Measurements from ENCODE around the gene STK24.
A peak's percentile ranks its signal among the peaks of the same experiment; 100 is the strongest.
"Not testable (repeated sequence)": the region's sequence is repeated elsewhere in the genome, so short reads cannot be mapped to it uniquely, and the experiment has no call there.

The STK24 gene

GRCh38 chr13:98434060-98434459, 142.8 kb downstream of the STK24 start:
- DNase-seq (ENCODE audit: low read depth) = no peak

- DNase-seq (ENCODE audit: low read depth) = no peak
Observed at GRCh38 chr13:98433654-98434053, 143.3 kb downstream of the STK24 start.

- no peak for DNase-seq (ENCODE audit: low read depth)
Observed at GRCh38 chr13:98432638-98433037, 144.3 kb downstream of the STK24 start.

DNA sequence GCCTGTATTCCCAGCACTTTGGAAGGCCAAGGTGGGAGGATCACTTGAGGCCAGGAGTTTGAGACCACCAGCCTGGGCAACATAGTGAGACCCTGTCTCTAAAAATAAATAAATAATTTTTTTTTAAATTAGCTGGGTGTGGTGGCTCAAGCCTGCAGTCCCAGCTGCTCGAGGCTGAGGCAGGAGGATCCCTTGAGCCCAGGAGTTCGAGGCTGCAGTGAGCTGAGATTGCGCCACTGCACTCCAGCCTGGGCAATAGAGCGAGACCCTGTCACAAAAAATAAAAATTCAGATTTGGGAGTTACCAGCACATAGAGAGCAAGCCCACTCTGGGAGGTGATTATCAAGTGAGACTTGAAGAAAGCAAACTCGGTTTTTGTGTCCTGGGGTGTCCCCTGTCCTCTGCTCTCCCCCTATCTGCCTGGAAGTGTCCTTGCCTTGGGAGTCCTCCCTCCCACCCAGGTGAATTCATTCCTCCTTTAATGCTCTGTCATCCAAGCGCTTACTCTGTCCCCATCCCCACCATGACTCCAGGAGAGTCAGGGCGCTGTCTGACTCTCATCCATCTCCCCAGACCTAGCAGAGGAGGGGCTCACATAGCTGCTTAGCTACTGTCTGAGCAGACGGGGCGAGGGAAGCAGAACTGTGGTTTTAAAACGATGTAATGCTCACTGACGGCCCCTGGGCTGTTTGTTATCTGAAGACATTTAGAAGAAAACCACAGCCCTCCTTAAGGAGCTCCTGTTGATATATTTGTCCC, 146.8 kb downstream of the STK24 start:
- DNase-seq (ENCODE audit: low read depth) = no peak

DNA sequence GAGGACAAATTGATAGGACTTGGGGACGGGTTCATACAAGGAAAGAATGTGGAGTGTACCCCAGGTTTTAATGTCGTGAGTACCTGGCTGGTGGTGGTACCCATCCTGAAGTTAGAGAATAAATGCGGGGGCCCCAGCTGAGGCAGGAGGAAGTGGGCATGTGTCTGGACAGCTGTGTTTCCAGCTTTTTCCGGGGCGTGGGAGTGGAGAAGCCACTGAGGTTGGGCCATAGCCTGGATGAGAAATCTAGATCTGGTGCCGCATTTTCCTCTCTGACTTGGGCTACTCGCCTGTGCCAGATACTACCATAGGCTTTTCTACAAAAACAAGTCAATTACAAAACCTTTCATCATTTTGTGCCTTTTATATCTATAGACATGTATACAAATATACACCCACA, 147.4 kb downstream of the STK24 start:
- DNase-seq (ENCODE audit: low read depth) = no peak

DNA sequence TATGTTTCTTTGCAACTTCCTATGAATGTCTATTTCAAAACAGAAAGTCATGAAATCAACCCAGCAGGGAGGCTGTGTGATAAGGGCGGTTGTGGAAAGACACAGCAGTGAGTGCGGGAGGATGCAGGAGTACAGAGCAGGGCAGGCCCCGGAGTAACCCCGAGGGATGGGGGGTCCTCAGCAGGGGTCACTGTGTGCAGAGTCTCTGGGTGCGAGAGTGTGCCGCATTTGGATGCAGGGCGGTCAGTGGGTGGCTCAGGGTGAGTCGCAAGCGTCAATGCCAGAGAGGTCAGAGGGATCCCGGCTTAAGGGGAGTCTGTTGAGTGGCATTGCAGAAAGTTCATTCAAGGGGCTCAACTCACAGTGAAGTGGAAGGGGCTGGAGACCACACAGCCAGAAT, 147.8 kb downstream of the STK24 start:
- no peak for DNase-seq (ENCODE audit: low read depth)

DNA sequence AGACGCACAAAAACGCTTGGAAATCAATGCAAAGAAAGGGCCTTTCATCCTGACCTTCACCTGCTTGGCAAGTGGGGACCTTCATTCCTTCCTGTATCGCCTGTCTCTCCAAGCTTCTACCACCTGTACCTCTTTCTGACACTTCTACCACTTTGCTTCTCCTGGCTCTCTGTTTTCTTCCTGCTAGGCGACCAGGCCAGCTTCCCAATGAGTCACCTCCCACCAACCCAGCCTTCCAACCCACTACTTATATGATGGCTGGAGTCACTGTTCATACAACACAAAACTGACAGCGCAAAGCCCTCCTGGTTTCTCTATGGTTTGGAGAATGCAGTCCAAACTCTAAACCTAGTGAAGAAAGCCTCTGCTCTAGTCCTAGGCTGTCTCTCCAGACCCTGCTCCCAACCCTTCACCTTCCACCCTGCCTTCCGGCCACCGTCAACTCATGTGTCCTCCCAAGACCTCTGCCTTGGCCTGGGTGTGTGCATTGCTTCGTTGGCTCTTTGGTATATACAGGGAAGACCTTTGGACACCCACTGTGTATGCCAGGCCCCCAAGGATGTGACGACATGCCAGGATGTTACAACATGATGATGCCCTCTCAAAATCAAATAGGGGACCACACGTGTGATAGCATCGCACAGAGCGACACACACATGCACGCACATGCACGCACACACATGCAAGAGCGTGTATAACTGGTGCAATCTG, 148.5 kb downstream of the STK24 start:
- no peak for DNase-seq (ENCODE audit: low read depth)

DNA sequence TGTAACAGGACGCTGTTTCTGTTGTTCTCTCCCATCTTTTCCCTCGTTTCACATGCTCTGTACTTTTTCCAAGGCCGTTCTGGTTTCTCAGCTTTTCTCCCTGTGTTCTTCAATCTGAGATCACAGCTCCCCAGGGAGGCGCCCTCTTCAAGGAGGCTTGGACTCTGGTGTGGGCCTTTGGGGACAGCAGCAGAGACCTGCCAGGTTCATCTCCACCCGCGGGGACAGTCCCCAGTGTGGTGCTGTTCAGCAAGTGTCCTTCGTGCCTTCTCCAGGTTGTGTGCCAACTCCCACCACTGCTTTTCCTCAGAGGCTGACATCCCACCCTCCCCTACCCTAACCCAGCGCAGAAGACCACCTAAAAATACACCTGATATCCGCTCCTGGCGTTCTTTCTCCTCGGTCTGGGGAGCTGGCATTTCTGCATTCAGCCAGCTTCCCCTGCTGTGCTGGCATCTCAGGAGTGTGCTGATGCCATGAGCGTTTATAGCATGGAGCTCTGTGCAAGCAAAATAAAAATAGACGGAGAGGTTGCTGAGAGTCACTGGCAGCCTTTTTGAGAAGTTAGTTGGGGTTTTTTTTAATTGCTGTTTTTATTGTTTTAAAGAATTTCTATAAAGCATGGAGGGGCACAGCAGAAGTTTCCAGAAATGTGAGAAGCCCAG, 149.4 kb downstream of the STK24 start:
- DNase-seq (ENCODE audit: low read depth) = no peak

DNA sequence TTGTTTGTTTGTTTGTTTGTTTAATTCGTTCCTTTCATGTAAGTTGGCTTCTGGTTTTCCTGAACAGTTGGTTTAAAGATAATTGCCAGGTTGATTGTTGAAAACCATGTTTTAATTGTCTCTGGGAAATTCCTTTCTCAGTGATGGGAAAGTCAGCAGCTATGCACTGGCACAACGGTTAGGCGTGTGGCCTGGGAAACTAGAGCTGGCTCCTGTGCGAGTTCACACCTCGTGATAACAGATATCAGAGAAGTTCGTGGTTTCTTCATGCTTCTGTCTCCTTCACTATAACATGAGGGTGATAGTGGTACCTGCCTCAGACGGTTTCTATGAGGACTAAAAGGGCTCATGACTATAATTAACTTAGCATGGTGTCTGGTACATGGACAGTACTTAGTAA, 153.5 kb downstream of the STK24 start:
- no peak for DNase-seq (ENCODE audit: low read depth)

GRCh38 chr13:98422046-98422445, 154.9 kb downstream of the STK24 start:
- DNase-seq (ENCODE audit: low read depth) = no peak

GRCh38 chr13:98420554-98421175, 156.2 kb downstream of the STK24 start:
- no peak for DNase-seq (ENCODE audit: low read depth)

DNA sequence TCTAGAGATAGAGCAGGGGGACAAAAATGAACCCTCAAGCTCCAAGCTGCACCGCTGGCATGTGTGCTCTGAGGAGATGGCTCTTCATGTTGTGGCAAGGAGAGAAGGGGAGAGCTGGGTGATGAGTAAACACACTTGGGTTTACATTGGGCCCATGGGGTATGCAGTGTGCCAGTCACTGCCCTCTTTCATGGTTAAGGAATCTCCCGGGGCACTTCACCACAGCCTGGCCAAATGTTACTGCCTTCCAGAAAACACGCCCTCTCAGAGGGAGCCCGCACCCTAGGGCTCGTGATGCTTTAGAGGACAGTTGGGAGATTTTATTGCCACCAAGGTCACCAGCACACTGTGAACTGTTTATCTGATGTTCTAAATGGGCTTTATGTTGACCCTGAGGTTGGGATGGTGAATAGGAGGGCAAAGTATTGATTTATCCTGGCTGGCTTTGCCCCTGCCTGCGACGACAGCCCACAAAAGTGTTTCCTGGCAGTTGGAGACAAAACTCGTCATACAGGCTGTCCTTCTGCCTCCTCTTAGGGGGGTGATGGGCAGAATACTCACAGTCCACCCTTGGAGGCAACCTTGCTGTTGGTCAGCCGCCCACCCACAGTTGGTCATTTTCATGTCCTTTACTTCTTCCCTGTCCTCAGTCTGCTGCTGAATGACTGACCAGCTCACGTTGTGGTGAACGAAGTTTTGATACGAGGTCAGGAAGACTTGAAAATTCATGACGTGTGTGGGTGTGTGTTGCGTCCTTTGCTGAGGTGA, 156.9 kb downstream of the STK24 start:
- no peak for DNase-seq (ENCODE audit: low read depth)

- no peak for DNase-seq (ENCODE audit: low read depth)
Observed at GRCh38 chr13:98416408-98416807, 160.5 kb downstream of the STK24 start.

GRCh38 chr13:98415326-98416070, 161.4 kb downstream of the STK24 start:
- DNase-seq (ENCODE audit: low read depth) = no peak

DNA sequence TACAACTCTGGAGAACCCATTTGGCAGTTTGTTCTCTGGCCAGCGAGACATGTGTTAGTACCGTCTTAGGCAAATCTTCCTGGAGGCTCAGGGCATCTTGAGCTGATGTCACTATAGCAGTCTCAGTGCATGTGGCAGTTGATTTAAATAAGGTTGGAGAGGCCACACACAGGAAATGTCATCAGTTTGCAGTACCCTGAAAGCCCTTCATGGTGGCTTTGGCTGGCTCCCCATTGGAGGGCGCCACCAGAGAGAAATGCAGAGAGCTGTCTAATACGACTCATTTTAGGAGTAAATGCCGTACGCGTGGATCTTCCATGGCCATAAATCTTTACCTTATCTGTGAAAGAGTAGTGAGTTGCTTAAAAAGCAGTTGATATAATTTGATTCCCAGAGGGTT, 163.1 kb downstream of the STK24 start:
- DNase-seq (ENCODE audit: low read depth) = no peak

DNA sequence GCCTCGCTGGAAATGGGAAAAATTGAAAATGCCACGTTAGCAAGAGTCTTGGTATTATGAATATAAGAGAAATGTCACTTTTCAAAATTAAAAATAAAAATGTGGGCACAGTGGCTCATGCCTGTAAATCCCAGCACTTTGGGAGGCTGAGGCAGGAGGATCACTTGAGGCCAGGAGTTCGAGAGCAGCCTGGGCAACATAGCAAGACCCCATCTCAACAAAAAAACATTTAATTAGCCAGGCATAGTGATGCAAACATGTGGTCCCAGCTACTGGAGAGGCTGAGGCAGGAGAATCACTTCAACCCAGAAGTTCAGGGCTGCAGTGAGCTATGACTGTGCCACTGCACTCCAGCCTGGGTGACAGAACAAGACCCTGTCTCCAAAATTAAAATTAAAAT, 163.6 kb downstream of the STK24 start:
- DNase-seq (ENCODE audit: low read depth) = not testable (repeated sequence)

- DNase-seq (ENCODE audit: low read depth) = peak; percentile 13
Observed at GRCh38 chr13:98411617-98412265, 165.2 kb downstream of the STK24 start.

GRCh38 chr13:98411013-98411412, 165.9 kb downstream of the STK24 start:
- DNase-seq (ENCODE audit: low read depth) = no peak

DNA sequence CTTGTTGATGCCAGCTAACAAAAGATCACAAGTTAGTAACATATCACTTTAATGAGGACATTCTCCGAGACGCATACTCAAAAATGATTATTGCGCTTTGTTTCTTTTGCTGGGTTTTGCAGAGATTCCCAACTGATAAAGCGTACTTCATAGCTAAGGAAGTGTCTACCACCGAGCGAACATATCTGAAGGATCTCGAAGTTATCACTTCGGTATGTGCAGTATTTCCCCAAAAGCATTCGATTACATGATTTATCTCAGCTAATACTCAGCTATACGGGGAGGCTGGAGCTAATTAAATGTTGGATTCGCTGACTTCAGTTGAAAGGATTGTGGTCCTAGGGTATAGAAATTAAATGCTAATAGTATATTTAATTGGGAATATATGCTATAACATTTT, 166.3 kb downstream of the STK24 start:
- peak; percentile 18 for DNase-seq (ENCODE audit: low read depth)

GRCh38 chr13:98409281-98409680, 167.6 kb downstream of the STK24 start:
- no peak for DNase-seq (ENCODE audit: low read depth)

DNA sequence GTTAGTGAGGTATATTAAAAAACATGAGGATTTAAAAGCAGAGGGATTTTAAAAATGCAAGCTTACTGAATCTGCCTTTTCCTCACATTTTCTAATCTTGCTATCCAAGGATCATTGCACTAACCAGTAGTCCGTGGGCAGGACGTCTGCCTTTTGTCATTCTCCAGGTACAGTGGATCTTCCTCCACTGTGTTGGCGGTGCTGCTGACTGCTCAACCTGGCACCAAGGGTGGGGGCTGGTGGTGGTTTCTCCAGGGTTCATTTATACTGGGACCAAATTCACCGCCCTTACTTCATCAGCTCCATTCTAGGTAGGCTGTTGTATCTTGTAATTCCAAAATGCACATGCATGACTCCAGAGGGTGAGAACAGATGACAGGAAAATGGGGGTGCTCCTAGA, 169.3 kb downstream of the STK24 start:
- no peak for DNase-seq (ENCODE audit: low read depth)

Data from iris pigment epithelial cell (primary cell).